Pancreas (tissue), 10 donors: ENCODE results near the gene SLC9B2. TPM values are rescaled to one million over a fixed set of nuclear protein-coding genes. Genes with fewer than 3 reads are reported as not detected.
"Not testable (repeated sequence)": the region's sequence is repeated elsewhere in the genome, so short reads cannot be mapped to it uniquely, and the experiment has no call there.

ENCODE experiments used
- ATAC-seq, 4 donors: fragments of 200-7000 bp; cut with Tn5 transposase; one replicate each; pipeline versions ENCODE4 v1.8.0 to v1.9.1; 2020; ENCODE audit warnings: mild to moderate bottlenecking in 4 of 4, moderate library complexity in 4 of 4
- DNase-seq, 6 donors: peaks; one replicate each; pipeline ENCODE4 v3.0.0-alpha.2; 2020
- FAIRE-seq: peaks from 2 replicates; lab custom pipeline; 2012; peaks lifted over from hg19 to GRCh38; lab: Jason Lieb, UNC
- H3K27ac ChIP-seq, 4 donors: fragments of 200-600 bp; sonication (generic); 1 replicate in 3 of 4; 2 replicates in 1 of 4; pipeline versions ENCODE4 v1.5.0 to v1.8.0; 2020
- H3K27me3 ChIP-seq, 4 donors: fragments of 200-600 bp; one replicate each; pipeline ENCODE4 v1.8.0; 2021
- H3K36me3 ChIP-seq, 3 donors: fragments of 200-600 bp; sonication (generic) in 1 of 3; one replicate each; pipeline versions ENCODE4 v1.5.0 to v1.8.0; 2020 to 2021
- H3K4me1 ChIP-seq, 3 donors: fragments of 200-600 bp; one replicate each; pipeline ENCODE4 v1.8.0; 2021
- H3K4me3 ChIP-seq, 4 donors: fragments of 200-600 bp; sonication (generic) in 2 of 4; one replicate each; pipeline versions ENCODE4 v1.5.0 to v1.8.0; 2020 to 2021
- H3K9me3 ChIP-seq, 4 donors: fragments of 200-600 bp; one replicate each; pipeline ENCODE4 v1.8.0; 2021
- CTCF ChIP-seq, 4 donors: fragments of 200-600 bp; sonication (generic) in 3 of 4; IDR thresholded peaks; one replicate each; pipeline versions ENCODE4 v1.5.0 to v1.8.0; 2021; ENCODE audit warnings: antibody characterized with exemption in 4 of 4
- WGBS, 2 donors: extraction: QIAGEN DNeasy Blood & Tissue Kit; methylation state at CpG; one replicate each; pipeline ENCODE4 v1.1.7; 2013; 5-methylcytosine and 5-hydroxymethylcytosine counted together
- intact Hi-C, 3 donors: fragments of 100-400 bp; cut with DNase I; formaldehyde crosslinking; loops; one replicate each; pipeline versions ENCODE4 v1.11.1 to v1.14.2; 2022
- polyA plus RNA-seq, 2 donors: library from polyadenylated mRNA; stranded (reverse); fragments of 200-250 nt; gene quantifications; one replicate each; pipeline ENCODE4 v1.2.3, GENCODE V29; 2013
- total RNA-seq, 6 donors: library from RNA; stranded (reverse); fragmentation: NEBNext Ultra II Directional in 4 of 6; extraction: Animal tissue kit (Norgen Biotek cat#: 25700) in 4 of 6; gene quantifications; one replicate each; pipeline versions ENCODE4 v1.2.1 to v1.2.4, GENCODE V29; 2021 to 2023
- donor health status: healthy with polysubstance abuse.
- donor health status: DM: no; HTN: no; CAD: no; lungs with moderate emphysema.
- donor health status: DM: no; HTN: no; CAD: no.
- donor health status: control.
- donor health status: control.
- donor health status: Bipolar disorder and iron deficiency.
- donor health status: DM: yes; HTN: yes; CAD: no.
- donor health status: DM: no; HTN: no; CAD: no.
- donor health status: DM: no; HTN: no; CAD: no.
- donor health status: DM: yes; HTN: yes; CAD: no.

The SLC9B2 gene
- total and polyA plus RNA-seq, 8 donors = 1.2 to 5.2 (median 2.7) TPM

DNA sequence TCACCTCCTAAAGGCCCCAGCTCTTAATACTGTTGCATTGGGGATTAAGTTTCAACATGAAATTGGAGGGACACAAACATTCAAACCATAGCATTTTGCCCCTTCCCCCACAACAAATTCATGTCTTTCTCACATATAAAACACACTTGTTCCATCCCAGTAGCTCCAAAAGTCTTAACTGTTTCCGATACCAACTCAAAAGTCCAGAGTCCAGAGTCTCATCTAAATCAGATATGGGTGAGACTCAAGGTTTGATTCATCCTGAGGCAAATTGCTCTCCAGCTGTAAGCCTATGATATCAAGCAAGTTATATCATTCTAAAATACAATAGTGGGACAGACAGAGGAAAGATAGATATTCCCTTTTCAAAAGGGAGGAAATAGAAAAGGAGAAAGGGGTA, 65.8 kb downstream of the SLC9B2 start:
- H3K9me3 ChIP-seq = no peaks in the 10 kb centered on the region
- no peak for DNase-seq
- FAIRE-seq = no peak
- peaks cover 17 to 26% (median 18%) of the 10 kb centered on the region in 3 donors for H3K4me1 ChIP-seq
- no peak for ATAC-seq
- WGBS, 2 donors = 76 to 81% methylated on average over 1 of the region's 1 CpG
- H3K4me3 ChIP-seq = no peak overlapping the region
- no peaks in the 10 kb centered on the region for H3K27me3 ChIP-seq
- TF ChIP-seq CTCF (IDR thresholded peaks at IDR 0.05) = no peak
- peak overlapping the region; percentile 67 to 82 (median 76) for H3K27ac ChIP-seq
- H3K36me3 ChIP-seq = no peaks in the 10 kb centered on the region
- intact Hi-C loops = loop anchor here in 1 of 3 donors (10.0 kb wide), 1 partner anchor 566 kb away; no protein-coding TSS in a partner anchor

- intact Hi-C loops = loop anchor here in 2 of 3 donors (5.0 to 10.0 kb wide), 2 partner anchors 384 to 567 kb away; no protein-coding TSS in a partner anchor
- no peak overlapping the region for H3K4me3 ChIP-seq
- FAIRE-seq (peak; percentile 92), ATAC-seq (peak; percentile 38 to 87 (median 74)), DNase-seq (peak in 1 of 6 donors; percentile 28)
- 59 to 62% methylated on average over 15 of the region's 15 CpGs for WGBS, 2 donors
- no peaks in the 10 kb centered on the region for H3K9me3 ChIP-seq
- H3K27me3 ChIP-seq = no peaks in the 10 kb centered on the region
- no peaks in the 10 kb centered on the region for H3K36me3 ChIP-seq
- no peak overlapping the region for H3K27ac ChIP-seq
- H3K4me1 ChIP-seq = peaks cover 17 to 26% (median 18%) of the 10 kb centered on the region in 3 donors
- TF ChIP-seq CTCF (IDR thresholded peaks at IDR 0.05) = peak in 3 of 4 donors; percentile 37 to 70 (median 53)
Measured at GRCh38 chr4:103008875-103009729, 67.5 kb downstream of the SLC9B2 start.

- ATAC-seq = no peak
- no peak overlapping the region for H3K27ac ChIP-seq
- no peak overlapping the region for H3K4me3 ChIP-seq
- H3K27me3 ChIP-seq = no peaks in the 10 kb centered on the region
- H3K9me3 ChIP-seq = no peaks in the 10 kb centered on the region
- WGBS, 2 donors = 79 to 84% methylated on average over 2 of the region's 2 CpGs
- FAIRE-seq = no peak
- DNase-seq = no peak
- intact Hi-C loops = loop anchor here in 2 of 3 donors (10.0 kb wide), 1 partner anchor 378 kb away; no protein-coding TSS in a partner anchor
- no peak for TF ChIP-seq CTCF (IDR thresholded peaks at IDR 0.05)
- H3K4me1 ChIP-seq = no peaks in the 10 kb centered on the region
- H3K36me3 ChIP-seq = no peaks in the 10 kb centered on the region
Measured at GRCh38 chr4:103002551-103002950, 74.0 kb downstream of the SLC9B2 start.

DNA sequence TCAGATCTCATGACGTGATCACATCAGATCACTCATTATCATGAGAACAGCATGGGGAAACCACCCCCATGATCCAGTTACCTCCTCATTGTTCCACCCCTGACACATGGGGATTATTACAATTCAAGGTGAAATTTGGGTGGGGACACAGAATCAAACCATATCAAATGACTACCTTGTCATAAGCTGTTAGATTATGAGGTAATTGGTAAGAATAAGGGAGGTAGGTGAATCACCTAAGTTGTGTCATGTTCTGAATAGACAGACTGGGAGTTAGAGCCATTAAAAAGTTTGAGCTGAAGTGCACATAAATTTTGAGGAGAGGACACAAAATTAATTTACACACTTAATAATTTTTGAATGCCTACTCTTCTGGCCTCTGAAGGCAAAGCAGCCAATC, 81.8 kb downstream of the SLC9B2 start:
- FAIRE-seq (no peak), ATAC-seq (no peak), DNase-seq (no peak)
- Histone ChIP-seq H3K27me3 (no peaks in the 10 kb centered on the region), H3K4me1 (no peaks in the 10 kb centered on the region), H3K9me3 (no peaks in the 10 kb centered on the region), H3K27ac (no peak overlapping the region), H3K36me3 (no peaks in the 10 kb centered on the region), H3K4me3 (no peak overlapping the region)
- intact Hi-C loops = no loop called here
- 79 to 83% methylated on average over 1 of the region's 1 CpG for WGBS, 2 donors
- TF ChIP-seq CTCF (IDR thresholded peaks at IDR 0.05) = no peak

- H3K9me3 ChIP-seq, DNase-seq, H3K4me1 ChIP-seq, H3K27ac ChIP-seq, intact Hi-C loops, H3K4me3 ChIP-seq, FAIRE-seq, ATAC-seq, H3K36me3 ChIP-seq, H3K27me3 ChIP-seq: not testable (repeated sequence)
Measured at GRCh38 chr4:102993985-102994384, 82.6 kb downstream of the SLC9B2 start.
